ENCODE measurements around the gene ZNF491.
"Not testable (repeated sequence)": the region's sequence is repeated elsewhere in the genome, so short reads cannot be mapped to it uniquely, and the experiment has no call there.

Gene ZNF491

GRCh38 chr19:11769995-11770394 is 28.3 kb upstream of the ZNF491 start:
- intact Hi-C loops (cut with DNase I; ENCODE audit: low total_unique reads): no loop called here
- no peak overlapping the region for H3K4me3 ChIP-seq
- H3K27ac ChIP-seq: no peak overlapping the region
- no peak for DNase-seq
- H3K4me1 ChIP-seq: peaks cover 0 to 18% (median 14%) of the 10 kb centered on the region in 4 donors
- H3K36me3 ChIP-seq: peaks cover 0 to 13% (median 4%) of the 10 kb centered on the region in 3 donors
- peaks cover 0 to 26% (median 8%) of the 10 kb centered on the region in 3 donors for H3K9me3 ChIP-seq
- H3K27me3 ChIP-seq: no peaks in the 10 kb centered on the region
- TF ChIP-seq CTCF (IDR thresholded peaks at IDR 0.05): no peak

- DNase-seq; intact Hi-C loops (cut with DNase I; ENCODE audit: low total_unique reads); H3K27ac ChIP-seq; H3K27me3 ChIP-seq; H3K4me3 ChIP-seq: not testable (repeated sequence)
- Histone ChIP-seq H3K36me3 (peaks cover 1 to 26% (median 11%) of the 10 kb centered on the region in 3 donors), H3K9me3 (peaks cover 0 to 41% (median 21%) of the 10 kb centered on the region in 3 donors), H3K4me1 (peaks cover 0 to 15% (median 12%) of the 10 kb centered on the region in 4 donors)
Observed at GRCh38 chr19:11771520-11771919, 26.8 kb upstream of the ZNF491 start.

GRCh38 chr19:11776669-11777068 is 21.7 kb upstream of the ZNF491 start:
- H3K27me3 ChIP-seq; DNase-seq; H3K27ac ChIP-seq; H3K4me3 ChIP-seq; H3K4me1 ChIP-seq; intact Hi-C loops (cut with DNase I; ENCODE audit: low total_unique reads): not testable (repeated sequence)
- Histone ChIP-seq H3K36me3 (peaks cover 53 to 78% (median 63%) of the 10 kb centered on the region in 3 donors), H3K9me3 (peaks cover 3 to 93% (median 57%) of the 10 kb centered on the region in 3 donors)

- H3K36me3 ChIP-seq: peaks cover 70 to 93% (median 90%) of the 10 kb centered on the region in 3 donors
- no peak overlapping the region for H3K27ac ChIP-seq
- TF ChIP-seq CTCF (IDR thresholded peaks at IDR 0.05): no peak
- H3K4me3 ChIP-seq: no peak overlapping the region
- no peaks in the 10 kb centered on the region for H3K27me3 ChIP-seq
- no peak for DNase-seq
- no peaks in the 10 kb centered on the region for H3K4me1 ChIP-seq
- H3K9me3 ChIP-seq: peaks cover 6 to 100% (median 74%) of the 10 kb centered on the region in 3 donors
- intact Hi-C loops (cut with DNase I; ENCODE audit: low total_unique reads): loop anchor here (5.0 kb wide), 1 partner anchor 1747 kb away; no protein-coding TSS in a partner anchor
Observed at GRCh38 chr19:11780431-11781020, 17.8 kb upstream of the ZNF491 start.

GRCh38 chr19:11781295-11782057 is 16.8 kb upstream of the ZNF491 start:
- no peak for DNase-seq
- no peak overlapping the region for H3K4me3 ChIP-seq
- no peaks in the 10 kb centered on the region for H3K4me1 ChIP-seq
- H3K9me3 ChIP-seq: peaks cover 6 to 100% (median 70%) of the 10 kb centered on the region in 3 donors
- intact Hi-C loops (cut with DNase I; ENCODE audit: low total_unique reads): loop anchor here (5.0 kb wide), 1 partner anchor 1746 kb away; no protein-coding TSS in a partner anchor
- peaks cover 69 to 92% (median 81%) of the 10 kb centered on the region in 3 donors for H3K36me3 ChIP-seq
- no peak overlapping the region for H3K27ac ChIP-seq
- no peaks in the 10 kb centered on the region for H3K27me3 ChIP-seq
- no peak for TF ChIP-seq CTCF (IDR thresholded peaks at IDR 0.05)

- Histone ChIP-seq H3K9me3 (peaks cover 11 to 99% (median 80%) of the 10 kb centered on the region in 3 donors), H3K27me3 (no peaks in the 10 kb centered on the region), H3K4me1 (no peaks in the 10 kb centered on the region), H3K36me3 (peaks cover 46 to 74% (median 58%) of the 10 kb centered on the region in 3 donors), H3K27ac (no peak overlapping the region), H3K4me3 (no peak overlapping the region)
- intact Hi-C loops (cut with DNase I; ENCODE audit: low total_unique reads): loop anchor here (5.0 kb wide), 1 partner anchor 1744 kb away; no protein-coding TSS in a partner anchor
- TF ChIP-seq CTCF (IDR thresholded peaks at IDR 0.05): no peak
- DNase-seq: no peak
Observed at GRCh38 chr19:11783767-11784166, 14.6 kb upstream of the ZNF491 start.

Measured in tibial artery (tissue), 4 donors.